ENCODE data around the gene CTNND2. TPM values are rescaled to one million over a fixed set of nuclear protein-coding genes. Genes with fewer than 3 reads are reported as not detected.

Gene CTNND2
- total RNA-seq, 1 experiment from 2014 or later, result not detected

GRCh38 chr5:11364531-11364930 lies 539.7 kb downstream of the CTNND2 start:
- Mint-ChIP-seq H3K36me3 (ENCODE audit: insufficient read depth, unreplicated experiment) (no peaks in the 10 kb centered on the region), H3K27me3 (ENCODE audit: insufficient read depth, unreplicated experiment) (peaks cover 6% of the 10 kb centered on the region), H3K4me1 (ENCODE audit: insufficient read depth, unreplicated experiment) (no peaks in the 10 kb centered on the region), H3K27ac (ENCODE audit: low read depth, unreplicated experiment) (no peak overlapping the region), H3K4me3 (ENCODE audit: unreplicated experiment) (no peak overlapping the region), H3K9me3 (ENCODE audit: unreplicated experiment) (no peaks in the 10 kb centered on the region)
- TF ChIP-seq, protein P1, sequence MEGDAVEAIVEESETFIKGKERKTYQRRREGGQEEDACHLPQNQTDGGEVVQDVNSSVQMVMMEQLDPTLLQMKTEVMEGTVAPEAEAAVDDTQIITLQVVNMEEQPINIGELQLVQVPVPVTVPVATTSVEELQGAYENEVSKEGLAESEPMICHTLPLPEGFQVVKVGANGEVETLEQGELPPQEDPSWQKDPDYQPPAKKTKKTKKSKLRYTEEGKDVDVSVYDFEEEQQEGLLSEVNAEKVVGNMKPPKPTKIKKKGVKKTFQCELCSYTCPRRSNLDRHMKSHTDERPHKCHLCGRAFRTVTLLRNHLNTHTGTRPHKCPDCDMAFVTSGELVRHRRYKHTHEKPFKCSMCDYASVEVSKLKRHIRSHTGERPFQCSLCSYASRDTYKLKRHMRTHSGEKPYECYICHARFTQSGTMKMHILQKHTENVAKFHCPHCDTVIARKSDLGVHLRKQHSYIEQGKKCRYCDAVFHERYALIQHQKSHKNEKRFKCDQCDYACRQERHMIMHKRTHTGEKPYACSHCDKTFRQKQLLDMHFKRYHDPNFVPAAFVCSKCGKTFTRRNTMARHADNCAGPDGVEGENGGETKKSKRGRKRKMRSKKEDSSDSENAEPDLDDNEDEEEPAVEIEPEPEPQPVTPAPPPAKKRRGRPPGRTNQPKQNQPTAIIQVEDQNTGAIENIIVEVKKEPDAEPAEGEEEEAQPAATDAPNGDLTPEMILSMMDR (IDR thresholded peaks at IDR 0.05; ENCODE audit: unreplicated experiment), result no peak
- POLR2A ChIA-PET, result no interaction called here
- CTCF ChIA-PET, result interaction anchor here (0.7 kb wide), 2 partner anchors 12 to 15 kb away, joined by 3 to 4 read pairs; no protein-coding TSS in a partner anchor
- intact Hi-C loops (cut with micrococcal nuclease), result no loop called here
- BruUV-seq (replicated peaks), result no TSS peak
- no peak for DNase-seq (ENCODE audit: unreplicated experiment)

DNA sequence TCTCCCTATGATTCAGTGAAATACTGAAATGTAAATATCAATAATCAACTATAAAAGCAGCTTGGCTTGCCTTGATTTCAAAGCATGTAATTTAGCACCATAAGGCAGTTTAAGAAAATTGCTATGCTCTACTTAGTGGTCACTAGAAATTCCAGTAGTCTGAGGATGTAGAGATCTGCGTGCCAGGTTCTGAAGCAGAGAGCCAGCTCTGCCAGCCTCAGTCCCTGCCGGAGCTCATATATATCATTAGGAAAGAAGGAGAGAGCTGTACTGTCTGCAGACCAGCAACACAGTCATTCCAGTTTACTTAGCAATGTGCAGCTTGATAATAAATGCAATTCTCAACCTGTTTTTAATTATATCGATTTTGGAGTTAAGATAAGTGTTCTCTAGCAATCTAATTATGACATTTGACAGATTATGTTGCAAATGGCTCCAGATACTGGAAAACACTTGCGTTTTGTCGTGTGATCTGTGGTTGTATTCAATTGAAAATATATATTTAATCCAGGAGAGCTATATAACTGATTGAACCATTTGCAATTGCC lies 540.5 kb downstream of the CTNND2 start:
- H3K27me3 Mint-ChIP-seq (ENCODE audit: insufficient read depth, unreplicated experiment), result no peaks in the 10 kb centered on the region
- H3K27ac Mint-ChIP-seq (ENCODE audit: low read depth, unreplicated experiment), result no peak overlapping the region
- H3K36me3 Mint-ChIP-seq (ENCODE audit: insufficient read depth, unreplicated experiment), result no peaks in the 10 kb centered on the region
- TF ChIP-seq, protein P1 (IDR thresholded peaks at IDR 0.05; ENCODE audit: unreplicated experiment), result no peak
- ChIA-PET CTCF (interaction anchor here (0.6 kb wide), 1 partner anchor 11 kb away, joined by 4 read pairs; no protein-coding TSS in a partner anchor), POLR2A (interaction anchor here (0.6 kb wide), 1 partner anchor 1006 kb away, joined by 5 read pairs; no protein-coding TSS in a partner anchor)
- intact Hi-C loops (cut with micrococcal nuclease), result no loop called here
- no peaks in the 10 kb centered on the region for H3K4me1 Mint-ChIP-seq (ENCODE audit: insufficient read depth, unreplicated experiment)
- DNase-seq (ENCODE audit: unreplicated experiment), result no peak
- H3K9me3 Mint-ChIP-seq (ENCODE audit: unreplicated experiment), result no peaks in the 10 kb centered on the region
- no TSS peak for BruUV-seq (replicated peaks)
- H3K4me3 Mint-ChIP-seq (ENCODE audit: unreplicated experiment), result no peak overlapping the region

DNA sequence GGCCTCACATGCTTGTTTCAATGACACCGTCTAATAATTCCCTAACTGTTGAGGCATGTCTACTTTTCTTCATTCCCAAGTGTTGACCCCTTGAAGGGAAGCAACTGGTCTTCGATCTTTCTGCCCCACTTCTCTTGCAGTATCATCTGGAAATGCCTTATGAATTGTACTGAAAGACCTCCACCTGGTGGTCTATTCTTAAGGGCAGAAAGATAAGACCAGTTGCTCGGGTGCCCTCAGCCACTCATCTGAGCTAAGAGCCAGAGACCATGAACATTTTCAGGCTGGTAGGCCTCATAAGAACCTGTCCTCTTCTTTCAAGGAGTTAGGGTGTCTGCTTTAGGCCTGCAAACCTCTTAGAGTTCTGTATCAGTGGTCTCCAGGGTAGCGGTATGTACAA lies 542.5 kb downstream of the CTNND2 start:
- no peaks in the 10 kb centered on the region for H3K9me3 Mint-ChIP-seq (ENCODE audit: unreplicated experiment)
- ChIA-PET CTCF (interaction anchor here (0.6 to 0.7 kb wide), 2 partner anchors 168 to 245 kb away, joined by 3 to 5 read pairs; no protein-coding TSS in a partner anchor), POLR2A (no interaction called here)
- intact Hi-C loops (cut with micrococcal nuclease), result no loop called here
- H3K4me1 Mint-ChIP-seq (ENCODE audit: insufficient read depth, unreplicated experiment), result no peaks in the 10 kb centered on the region
- TF ChIP-seq, protein P1 (IDR thresholded peaks at IDR 0.05; ENCODE audit: unreplicated experiment), result no peak
- DNase-seq (ENCODE audit: unreplicated experiment), result no peak
- no peak overlapping the region for H3K27ac Mint-ChIP-seq (ENCODE audit: low read depth, unreplicated experiment)
- H3K27me3 Mint-ChIP-seq (ENCODE audit: insufficient read depth, unreplicated experiment), result no peaks in the 10 kb centered on the region
- no peaks in the 10 kb centered on the region for H3K36me3 Mint-ChIP-seq (ENCODE audit: insufficient read depth, unreplicated experiment)
- BruUV-seq (replicated peaks), result no TSS peak
- no peak overlapping the region for H3K4me3 Mint-ChIP-seq (ENCODE audit: unreplicated experiment)

GRCh38 chr5:11357928-11358327 lies 546.3 kb downstream of the CTNND2 start:
- CTCF ChIA-PET, result interaction anchor here (0.5 kb wide), 1 partner anchor 644 kb away, joined by 3 read pairs; no protein-coding TSS in a partner anchor

More at GRCh38 chr5:11357928-11358327, 546.3 kb downstream of the CTNND2 start:
- BruUV-seq (replicated peaks), result no TSS peak
- Mint-ChIP-seq H3K27ac (ENCODE audit: low read depth, unreplicated experiment) (no peak overlapping the region), H3K36me3 (ENCODE audit: insufficient read depth, unreplicated experiment) (no peaks in the 10 kb centered on the region), H3K4me1 (ENCODE audit: insufficient read depth, unreplicated experiment) (no peaks in the 10 kb centered on the region), H3K9me3 (ENCODE audit: unreplicated experiment) (peaks cover 7% of the 10 kb centered on the region), H3K27me3 (ENCODE audit: insufficient read depth, unreplicated experiment) (no peaks in the 10 kb centered on the region), H3K4me3 (ENCODE audit: unreplicated experiment) (no peak overlapping the region)
- TF ChIP-seq, protein P1 (IDR thresholded peaks at IDR 0.05; ENCODE audit: unreplicated experiment), result no peak
- intact Hi-C loops (cut with micrococcal nuclease), result no loop called here
- POLR2A ChIA-PET, result no interaction called here
- DNase-seq (ENCODE audit: unreplicated experiment), result no peak

Measured in MCF 10A (cell line).